NCI-H2171 treated with DMSO at 0.1 percent for 48 hours (cell line): ENCODE data around the gene FARS2.
"Not testable (repeated sequence)": the region's sequence is repeated elsewhere in the genome, so short reads cannot be mapped to it uniquely, and the experiment has no call there.

ENCODE experiments used
- DNase-seq: peaks from one replicate; lab custom pipeline; 2025; lab: John Stamatoyannopoulos, UW

FARS2 gene

GRCh38 chr6:5765141-5765760, 503.9 kb downstream of the FARS2 start:
- no peak for DNase-seq

- DNase-seq, result no peak
These were observed 504.9 kb downstream of the FARS2 start for GRCh38 chr6:5766260-5766659.

GRCh38 chr6:5767471-5767870, 506.2 kb downstream of the FARS2 start:
- no peak for DNase-seq

- DNase-seq, result no peak
These were observed 509.9 kb downstream of the FARS2 start for GRCh38 chr6:5771211-5771610.

- no peak for DNase-seq
These were observed 510.6 kb downstream of the FARS2 start for GRCh38 chr6:5771759-5772390.

- no peak for DNase-seq
These were observed 511.3 kb downstream of the FARS2 start for GRCh38 chr6:5772408-5773120.

- DNase-seq, result no peak
These were observed 514.8 kb downstream of the FARS2 start for GRCh38 chr6:5776104-5776503.

GRCh38 chr6:5776706-5777390, 515.5 kb downstream of the FARS2 start:
- peak; percentile 44 for DNase-seq

GRCh38 chr6:5778317-5778857, 517.1 kb downstream of the FARS2 start:
- DNase-seq, result no peak

- no peak for DNase-seq
These were observed 517.6 kb downstream of the FARS2 start for GRCh38 chr6:5778906-5779305.

GRCh38 chr6:5781019-5781418, 519.7 kb downstream of the FARS2 start:
- no peak for DNase-seq

GRCh38 chr6:5781966-5782556, 520.7 kb downstream of the FARS2 start:
- no peak for DNase-seq

- peak; percentile 84 for DNase-seq
These were observed 521.7 kb downstream of the FARS2 start for GRCh38 chr6:5782783-5783547.

- no peak for DNase-seq
These were observed 522.3 kb downstream of the FARS2 start for GRCh38 chr6:5783584-5784089.

GRCh38 chr6:5785249-5785648, 523.9 kb downstream of the FARS2 start:
- DNase-seq, result no peak

- DNase-seq, result no peak
These were observed 525.1 kb downstream of the FARS2 start for GRCh38 chr6:5786321-5786968.

- DNase-seq, result no peak
These were observed 525.8 kb downstream of the FARS2 start for GRCh38 chr6:5786969-5787720.

GRCh38 chr6:5789426-5789825, 528.1 kb downstream of the FARS2 start:
- DNase-seq, result not testable (repeated sequence)

- DNase-seq, result not testable (repeated sequence)
These were observed 535.2 kb downstream of the FARS2 start for GRCh38 chr6:5796555-5796954.

- not testable (repeated sequence) for DNase-seq
These were observed 545.1 kb downstream of the FARS2 start for GRCh38 chr6:5806406-5806805.
